ENCODE measurements around the gene EXOC4. TPM values are rescaled to one million over a fixed set of nuclear protein-coding genes. Genes with fewer than 3 reads are reported as not detected.

Gene EXOC4
- total and polyA plus RNA-seq, 2 of the 8 experiments (the other 6 are each of a cell fraction or from before 2014, with no cell fraction given), result 27.0 to 67.3 TPM

DNA sequence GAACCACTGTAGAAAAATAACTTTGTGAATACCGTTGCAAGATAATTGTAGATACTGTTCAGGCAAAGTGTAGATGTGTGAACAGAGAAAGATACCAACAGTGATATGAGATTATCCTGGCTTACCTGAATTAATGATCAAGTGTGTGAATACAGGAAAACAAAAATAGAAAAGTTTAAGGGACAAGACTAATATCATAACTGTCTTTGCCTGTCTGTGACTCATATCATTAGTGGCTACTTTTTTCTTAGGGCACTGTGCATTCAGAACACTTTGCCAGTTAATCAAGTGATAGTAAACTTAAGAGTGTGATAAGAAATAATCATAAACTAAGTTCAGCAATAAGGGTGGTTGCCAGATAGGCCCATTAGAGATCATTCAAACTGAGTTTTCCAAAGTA is 551.2 kb downstream of the EXOC4 start:
- no peak overlapping the region for H2BK5ac ChIP-seq (ENCODE audit: low read depth, low read length)
- no peaks in the 10 kb centered on the region for H3K9me3 ChIP-seq (ENCODE audit: insufficient read depth in 2 of 2, low read depth in 1 of 2, low read length in 1 of 2)
- H2BK12ac ChIP-seq (ENCODE audit: low read depth, low read length), result no peak overlapping the region
- no peak overlapping the region for H2BK20ac ChIP-seq (ENCODE audit: low read length)
- DNase-seq (ENCODE audit: low read depth in 1 of 2, low spot score in 2 of 2) (no peak), FAIRE-seq (no peak)
- H2BK120ac ChIP-seq (replicated peaks; ENCODE audit: low read depth, low read length), result no peak overlapping the region
- 83% methylated on average over 1 of the region's 1 CpG; no CpG with 5 or more reads in 1 of the 2 experiments for WGBS, 2 experiments (ENCODE audit: extremely low coverage in 1 of 2, insufficient coverage in 1 of 2, insufficient read length in 1 of 2, insufficient replicate concordance in 2 of 2, low coverage in 1 of 2, low lambda C conversion rate in 2 of 2, missing lambda C conversion rate in 1 of 2)
- H2BK15ac ChIP-seq (ENCODE audit: low read length), result no peak overlapping the region
- H3K27ac ChIP-seq (ENCODE audit: low read depth, low read length), result no peak overlapping the region
- H4K20me1 ChIP-seq (replicated peaks in 1 of 2; ENCODE audit: control insufficient read depth in 1 of 2, insufficient read depth in 2 of 2, low read length in 2 of 2), result no peaks in the 10 kb centered on the region
- no peaks in the 10 kb centered on the region for H3K36me3 ChIP-seq (ENCODE audit: control insufficient read depth in 2 of 4, insufficient read depth in 4 of 4, low read length in 3 of 4)
- H3K56ac ChIP-seq (replicated peaks; ENCODE audit: insufficient read length, low read depth, low read length), result no peak overlapping the region
- H4K91ac ChIP-seq (replicated peaks; ENCODE audit: insufficient read length, low read length), result no peak overlapping the region
- no peak overlapping the region for H3K14ac ChIP-seq (ENCODE audit: insufficient read length)
- H3K23ac ChIP-seq (ENCODE audit: insufficient read length), result no peak overlapping the region
- CTCF ChIA-PET (ENCODE audit: partially characterized antibody), result interaction anchor here (1.6 kb wide), 1 partner anchor 450 kb away, joined by 3 read pairs; no protein-coding TSS in a partner anchor
- no peaks in the 10 kb centered on the region for H3K23me2 ChIP-seq (ENCODE audit: low read depth, low read length)
- H3K4ac ChIP-seq (replicated peaks; ENCODE audit: insufficient read length, low read depth, low read length), result no peak overlapping the region
- H4K8ac ChIP-seq (ENCODE audit: extremely low read depth, insufficient read depth, low read length), result no peak overlapping the region
- no peaks in the 10 kb centered on the region for H3K79me2 ChIP-seq (ENCODE audit: control insufficient read depth in 1 of 2, insufficient read depth in 2 of 2, low read length in 2 of 2)
- POLR2A ChIA-PET (ENCODE audit: partially characterized antibody), result no interaction called here
- no peaks in the 10 kb centered on the region for H3K4me1 ChIP-seq (replicated peaks in 1 of 4; ENCODE audit: control insufficient read depth in 3 of 4, insufficient read depth in 4 of 4, low read length in 3 of 4)
- no peak overlapping the region for H4K5ac ChIP-seq (ENCODE audit: insufficient read length, low read depth, low read length)
- no peak overlapping the region for H2AK5ac ChIP-seq (ENCODE audit: low read depth, low read length)
- H3K9ac ChIP-seq (replicated peaks in 1 of 4; ENCODE audit: extremely low read depth in 1 of 4, low read depth in 3 of 4, low read length in 3 of 4), result no peak overlapping the region
- no peaks in the 10 kb centered on the region for H3K27me3 ChIP-seq (replicated peaks in 1 of 4; ENCODE audit: control insufficient read depth in 3 of 4, extremely low read depth in 1 of 4, insufficient read depth in 3 of 4, low read length in 3 of 4)
- no peak overlapping the region for H2AFZ ChIP-seq (ENCODE audit: low read length)
- H3K4me2 ChIP-seq (ENCODE audit: insufficient read depth in 1 of 2, low read depth in 2 of 2, low read length in 2 of 2), result no peak overlapping the region
- no peak overlapping the region for H3K18ac ChIP-seq (ENCODE audit: extremely low read depth, low read length)
- H3K79me1 ChIP-seq (ENCODE audit: low read depth, low read length), result no peaks in the 10 kb centered on the region
- H3K4me3 ChIP-seq (ENCODE audit: extremely low read depth in 1 of 4, insufficient read depth in 2 of 4, low read depth in 3 of 4, low read length in 4 of 4), result no peak overlapping the region
- no peak for TF ChIP-seq RAD21 (IDR thresholded peaks at IDR 0.05 in 1 of 2, conservative IDR thresholded peaks at IDR 0.05 in 1 of 2; ENCODE audit: low read depth in 2 of 2, low read length in 2 of 2)
- no peak for TF ChIP-seq BRCA1 (IDR thresholded peaks at IDR 0.05; ENCODE audit: low read depth, low read length)
